GM19452 (cell line): ENCODE data around the gene RGS19.

Experiments
- ATAC-seq: cut with Tn5 transposase; IDR thresholded peaks from one replicate; pipeline ENCODE4 v1.9.1; 2021; ENCODE audit not compliant: unreplicated experiment

RGS19 gene

GRCh38 chr20:64037199-64037497 is 42.2 kb downstream of the RGS19 start:
- no peak for ATAC-seq

DNA sequence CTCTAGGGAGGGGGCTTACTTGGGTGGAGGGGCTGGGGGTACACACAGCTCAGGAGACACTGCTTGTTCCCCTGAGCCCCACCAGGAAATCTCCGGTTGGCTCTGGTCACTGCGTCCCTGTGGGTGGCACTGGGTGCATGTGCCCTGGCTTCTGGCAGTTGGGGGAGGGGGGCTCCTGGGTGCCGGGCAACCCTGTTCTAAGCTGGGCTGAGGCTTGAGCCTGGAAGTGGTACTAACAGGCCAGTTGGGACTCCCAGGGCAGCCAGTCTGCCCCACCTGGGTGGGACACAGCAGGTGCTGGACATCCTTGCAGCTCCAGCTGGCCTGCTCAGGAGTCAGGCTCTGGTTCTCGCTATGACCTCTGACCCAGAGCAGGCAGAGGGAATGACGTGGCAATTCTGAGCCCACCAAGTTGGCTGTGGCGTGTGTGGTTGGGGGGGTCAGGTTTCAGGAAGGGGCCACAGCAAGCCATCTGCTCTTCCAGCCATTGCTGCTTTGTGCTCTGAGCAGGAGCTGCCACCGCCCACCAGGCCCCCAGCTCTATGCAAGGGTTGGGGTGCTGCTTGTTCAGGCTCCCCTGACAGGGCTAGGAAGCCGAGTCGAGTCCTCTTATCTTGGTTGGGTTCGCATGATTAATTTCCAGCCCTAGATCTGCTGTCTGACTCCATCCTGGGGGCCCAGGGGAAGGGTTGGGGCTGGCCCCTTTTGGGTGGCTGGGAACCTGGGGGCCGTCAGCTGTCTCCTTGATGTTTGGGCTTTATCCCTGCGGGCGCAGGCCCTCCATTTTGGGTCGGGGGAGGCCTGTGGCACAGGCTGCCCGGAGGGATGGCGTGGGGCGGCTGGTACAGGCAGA is 42.7 kb downstream of the RGS19 start:
- ATAC-seq, result no peak

DNA sequence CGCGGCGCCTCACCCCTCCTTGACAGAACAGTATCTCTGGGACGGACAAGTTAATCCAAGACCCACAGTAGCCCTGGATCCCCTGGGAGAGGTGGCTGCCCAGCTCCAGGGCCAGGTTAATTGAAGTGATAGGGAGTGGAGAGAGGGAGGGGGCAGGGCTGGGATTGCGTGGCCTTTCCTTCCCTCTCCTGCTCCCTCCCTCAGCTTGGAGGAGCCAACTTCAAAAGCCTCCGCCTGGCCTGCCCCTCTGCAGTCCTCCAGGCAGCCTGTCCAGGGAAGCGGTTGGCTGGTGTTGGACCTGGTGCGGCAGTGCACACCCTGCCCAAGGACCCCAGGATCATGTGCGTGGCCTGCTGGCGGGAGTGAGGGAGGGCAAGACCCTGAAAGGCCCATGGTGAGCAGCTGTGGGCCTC is 43.4 kb downstream of the RGS19 start, which contains the start of gene C20orf204:
Gene C20orf204 (plus strand): TSS at position 250 of the 413 bp plus-strand sequence. CDS start 142 bp downstream, at position 392.
- no peak for ATAC-seq

GRCh38 chr20:64035066-64035932 is 44.0 kb downstream of the RGS19 start:
- ATAC-seq, result no peak

DNA sequence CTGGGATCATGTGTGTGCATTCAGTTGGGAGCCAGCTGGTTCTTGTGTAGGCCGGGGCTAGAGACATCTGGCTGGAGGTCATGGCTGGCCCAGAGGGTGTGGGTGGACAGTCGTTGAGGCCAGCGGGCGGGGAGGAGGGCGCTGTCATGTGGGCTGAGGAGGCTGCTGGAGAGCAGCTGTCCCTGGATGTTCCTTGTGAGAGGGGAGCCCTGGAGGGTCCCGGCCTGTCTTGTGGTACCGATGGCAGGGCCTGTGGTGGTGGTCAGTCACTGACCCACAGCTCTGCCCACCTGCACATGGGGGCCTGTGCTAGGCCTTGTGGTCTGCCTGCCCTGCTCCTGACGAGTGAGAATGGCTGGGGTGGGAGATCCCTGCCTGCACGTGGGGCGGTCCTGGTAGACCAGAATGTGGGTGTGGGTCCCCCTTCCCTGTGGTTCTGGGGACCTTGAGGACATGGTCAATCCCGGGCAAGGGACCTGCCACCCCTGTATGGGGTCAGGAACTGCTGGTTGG is 45.3 kb downstream of the RGS19 start:
- ATAC-seq, result no peak

- ATAC-seq, result no peak
Observed at GRCh38 chr20:64032706-64033624, 46.4 kb downstream of the RGS19 start.

DNA sequence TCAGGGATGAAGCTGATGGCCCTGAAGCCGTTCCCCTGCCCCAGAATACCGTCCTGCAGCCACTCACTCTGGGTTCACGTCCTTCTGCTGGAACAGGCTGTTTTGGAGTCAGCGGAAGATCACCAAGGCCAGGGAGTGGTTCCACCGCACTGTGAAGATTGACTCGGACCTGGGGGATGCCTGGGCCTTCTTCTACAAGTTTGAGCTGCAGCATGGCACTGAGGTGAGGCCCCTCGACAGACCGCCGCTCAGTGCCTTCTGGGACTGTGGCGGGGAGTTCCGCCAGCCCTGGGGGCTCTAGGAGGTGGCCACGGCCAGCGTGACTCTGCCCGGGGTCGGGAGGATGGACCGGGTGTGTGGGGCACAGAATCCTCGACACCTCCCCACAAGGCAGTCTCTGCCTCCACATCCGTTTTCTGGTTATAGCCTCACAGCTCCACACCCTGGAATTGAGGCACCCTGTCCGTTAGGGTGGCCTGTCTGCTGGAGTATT is 47.5 kb downstream of the RGS19 start:
- no peak for ATAC-seq

GRCh38 chr20:64030371-64031134 is 48.8 kb downstream of the RGS19 start:
- ATAC-seq, result no peak

GRCh38 chr20:64029293-64030117 is 49.8 kb downstream of the RGS19 start:
- no peak for ATAC-seq

GRCh38 chr20:64027981-64028685 is 51.2 kb downstream of the RGS19 start:
- ATAC-seq, result no peak

DNA sequence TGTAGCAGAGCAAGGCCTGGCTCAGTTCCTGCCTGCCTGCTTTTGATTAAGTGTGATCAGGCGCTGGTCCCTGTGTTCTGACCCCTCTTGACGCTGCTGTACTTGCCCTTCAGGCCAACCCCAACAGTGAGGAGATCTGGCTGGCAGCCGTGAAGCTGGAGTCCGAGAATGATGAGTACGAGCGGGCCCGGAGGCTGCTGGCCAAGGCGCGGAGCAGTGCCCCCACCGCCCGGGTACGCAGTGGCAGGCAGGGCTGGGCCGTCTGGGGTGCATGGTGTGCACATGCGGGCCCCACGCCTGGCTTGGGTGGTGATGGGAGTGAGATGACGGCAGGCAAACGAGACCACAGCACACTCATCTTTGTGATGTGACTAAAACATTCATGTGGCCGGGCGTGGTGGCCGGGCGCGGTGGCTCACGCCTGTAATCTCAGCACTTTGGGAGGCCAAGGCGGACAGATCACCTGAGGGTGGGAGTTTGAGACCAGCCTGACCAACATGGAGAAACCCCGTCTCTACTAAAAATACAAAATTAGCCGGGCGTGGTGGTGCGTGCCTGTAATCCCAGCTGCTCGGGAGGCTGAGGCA is 53.4 kb downstream of the RGS19 start:
- no peak for ATAC-seq

GRCh38 chr20:64025101-64025825 is 54.1 kb downstream of the RGS19 start:
- no peak for ATAC-seq

DNA sequence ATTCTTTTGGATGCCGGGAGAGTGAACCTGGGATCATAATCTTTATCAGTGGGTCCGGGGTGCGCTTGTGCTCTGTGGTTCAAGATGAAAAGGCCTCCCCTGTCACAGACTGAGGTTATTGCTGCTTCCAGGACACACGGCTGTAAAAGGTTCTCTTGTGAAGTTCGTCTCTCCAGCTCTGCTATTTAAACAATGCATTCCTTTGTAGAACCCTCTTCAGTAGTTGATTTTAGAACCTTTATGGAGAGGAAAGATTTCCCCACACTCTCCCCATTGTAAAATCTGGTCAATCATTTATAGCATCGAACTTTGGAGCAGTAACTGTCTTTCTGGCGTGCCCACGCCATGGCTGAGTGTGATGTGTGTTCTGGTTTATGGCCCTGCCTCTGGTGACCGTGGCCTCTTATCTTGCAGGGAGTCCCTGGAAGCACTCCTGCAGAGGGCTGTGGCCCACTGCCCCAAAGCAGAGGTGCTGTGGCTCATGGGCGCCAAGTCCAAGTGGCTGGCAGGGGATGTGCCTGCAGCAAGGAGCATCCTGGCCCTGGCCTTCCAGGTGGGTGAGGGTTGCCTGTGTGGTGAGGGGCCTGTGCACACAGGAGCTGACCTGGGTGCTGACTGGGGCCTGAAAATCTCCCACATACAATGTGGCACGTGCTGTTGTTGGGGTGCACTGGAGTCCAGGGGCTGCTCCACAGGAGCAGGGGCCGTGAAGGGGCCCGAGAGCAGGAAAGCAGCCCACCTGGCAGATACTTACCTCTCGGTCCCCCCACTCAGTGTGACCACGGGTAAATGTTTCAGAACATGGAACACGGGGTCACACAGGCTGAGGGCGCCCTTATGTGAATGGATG is 55.0 kb downstream of the RGS19 start:
- ATAC-seq, result no peak

DNA sequence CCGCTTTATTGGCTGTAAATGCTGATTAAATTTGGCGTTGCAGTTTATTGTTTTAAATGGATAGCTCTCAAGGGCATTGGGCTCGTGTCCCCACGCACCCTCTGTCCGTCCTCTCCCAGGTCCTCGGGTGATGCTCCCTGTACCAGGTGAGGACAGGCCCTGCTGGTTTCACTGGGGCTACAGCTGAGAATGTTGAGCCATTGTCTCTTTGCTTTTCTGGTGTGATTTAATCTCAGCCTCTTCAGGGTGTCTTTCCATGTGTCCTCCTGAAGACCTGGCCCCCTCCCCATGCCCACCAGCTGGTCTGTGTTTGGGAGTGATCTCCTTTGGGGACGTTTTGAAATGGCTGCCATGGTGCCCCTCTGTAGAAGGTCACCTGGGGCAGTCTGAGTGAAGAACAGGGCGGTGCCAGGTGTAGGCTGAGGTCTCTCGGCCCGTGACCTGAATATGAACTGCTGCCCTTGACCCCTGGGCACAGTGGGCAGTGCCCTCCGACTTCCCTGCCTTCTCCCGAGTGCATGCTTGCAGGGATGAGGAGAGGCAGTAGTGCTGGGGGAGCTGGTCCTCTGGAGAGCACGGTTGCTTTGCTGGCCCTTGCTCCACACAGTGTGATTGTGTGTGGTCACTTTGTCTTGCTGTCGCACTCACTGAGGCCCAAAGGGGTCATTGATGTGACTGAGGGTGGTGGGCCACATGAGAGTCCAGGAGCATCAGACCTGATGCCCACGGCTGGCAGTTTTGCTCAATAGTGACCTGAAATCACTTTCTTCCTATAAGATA is 55.8 kb downstream of the RGS19 start:
- ATAC-seq, result no peak
